ENCODE results near the gene CD6. TPM values are rescaled to one million over a fixed set of nuclear protein-coding genes. Genes with fewer than 3 reads are reported as not detected.

Gene CD6
- total RNA-seq, 1 donor from 2014 or later = 0.87 TPM

GRCh38 chr11:61024938-61025820 is 53.7 kb downstream of the CD6 start:
- no peak for DNase-seq (ENCODE audit: low spot score)

- no peak for DNase-seq (ENCODE audit: low spot score)
Measured at GRCh38 chr11:61025821-61026120, 54.3 kb downstream of the CD6 start.

GRCh38 chr11:61026121-61027031 is 54.9 kb downstream of the CD6 start:
- no peak for DNase-seq (ENCODE audit: low spot score)

- no peak for DNase-seq (ENCODE audit: low spot score)
Measured at GRCh38 chr11:61027141-61027840, 55.8 kb downstream of the CD6 start.

- no peak for DNase-seq (ENCODE audit: low spot score)
Measured at GRCh38 chr11:61028135-61028729, 56.8 kb downstream of the CD6 start.

- DNase-seq (ENCODE audit: low spot score) = no peak
Measured at GRCh38 chr11:61032824-61033223, 61.3 kb downstream of the CD6 start.

- DNase-seq (ENCODE audit: low spot score) = no peak
Measured at GRCh38 chr11:61033417-61033816, 61.9 kb downstream of the CD6 start.

- DNase-seq (ENCODE audit: low spot score) = no peak
Measured at GRCh38 chr11:61034111-61034510, 62.6 kb downstream of the CD6 start.

GRCh38 chr11:61034704-61035525 is 63.4 kb downstream of the CD6 start:
- no peak for DNase-seq (ENCODE audit: low spot score)

GRCh38 chr11:61035526-61035835 is 64.0 kb downstream of the CD6 start:
- DNase-seq (ENCODE audit: low spot score) = no peak

GRCh38 chr11:61037441-61038093 is 66.1 kb downstream of the CD6 start:
- no peak for DNase-seq (ENCODE audit: low spot score)

- DNase-seq (ENCODE audit: low spot score) = no peak
Measured at GRCh38 chr11:61039916-61040315, 68.4 kb downstream of the CD6 start.

GRCh38 chr11:61041755-61042518 is 70.5 kb downstream of the CD6 start:
- no peak for DNase-seq (ENCODE audit: low spot score)

GRCh38 chr11:61042537-61042936 is 71.1 kb downstream of the CD6 start:
- no peak for DNase-seq (ENCODE audit: low spot score)

GRCh38 chr11:61042961-61043540 is 71.6 kb downstream of the CD6 start:
- no peak for DNase-seq (ENCODE audit: low spot score)

GRCh38 chr11:61045271-61045670 is 73.8 kb downstream of the CD6 start:
- DNase-seq (ENCODE audit: low spot score) = no peak

- no peak for DNase-seq (ENCODE audit: low spot score)
Measured at GRCh38 chr11:61046833-61047232, 75.4 kb downstream of the CD6 start.

- DNase-seq (ENCODE audit: low spot score) = no peak
Measured at GRCh38 chr11:61048368-61049062, 77.0 kb downstream of the CD6 start.
